GM20000 (cell line): Measurements from ENCODE around the gene GFOD2.
A peak's percentile ranks its signal among the peaks of the same experiment; 100 is the strongest.

Experiments
- DNase-seq: peaks from one replicate; pipeline ENCODE4 v3.0.0; 2012; ENCODE audit warnings: low spot score
- TF ChIP-seq, protein P1 (sequence below): IDR thresholded peaks from 2 replicates; pipeline ENCODE4 v1.5.1; 2012; ENCODE audit warnings: mild to moderate bottlenecking, control low read depth; ENCODE audit errors: extremely low read depth, missing control alignments

Gene GFOD2

DNA sequence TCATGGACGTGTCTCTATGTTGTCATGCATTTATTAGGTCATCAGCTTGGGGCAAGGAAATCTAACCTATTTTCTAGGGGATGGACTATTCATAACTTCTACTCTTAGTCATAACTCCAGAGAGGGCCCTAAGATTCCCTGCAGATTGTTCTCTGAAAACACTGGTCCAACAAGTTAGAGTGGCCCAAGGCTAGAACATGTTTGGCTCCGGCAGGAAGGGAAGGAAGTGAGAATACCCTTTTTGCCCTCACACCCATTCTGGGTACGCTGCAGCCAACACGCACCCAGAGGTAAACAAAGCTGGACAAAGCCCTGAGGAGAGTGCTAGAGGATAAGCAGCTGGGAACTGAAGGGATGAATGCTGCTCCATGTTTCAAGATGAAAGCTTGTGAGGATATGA, 42.6 kb downstream of the GFOD2 start:
- DNase-seq, result no peak
- TF ChIP-seq, protein P1, sequence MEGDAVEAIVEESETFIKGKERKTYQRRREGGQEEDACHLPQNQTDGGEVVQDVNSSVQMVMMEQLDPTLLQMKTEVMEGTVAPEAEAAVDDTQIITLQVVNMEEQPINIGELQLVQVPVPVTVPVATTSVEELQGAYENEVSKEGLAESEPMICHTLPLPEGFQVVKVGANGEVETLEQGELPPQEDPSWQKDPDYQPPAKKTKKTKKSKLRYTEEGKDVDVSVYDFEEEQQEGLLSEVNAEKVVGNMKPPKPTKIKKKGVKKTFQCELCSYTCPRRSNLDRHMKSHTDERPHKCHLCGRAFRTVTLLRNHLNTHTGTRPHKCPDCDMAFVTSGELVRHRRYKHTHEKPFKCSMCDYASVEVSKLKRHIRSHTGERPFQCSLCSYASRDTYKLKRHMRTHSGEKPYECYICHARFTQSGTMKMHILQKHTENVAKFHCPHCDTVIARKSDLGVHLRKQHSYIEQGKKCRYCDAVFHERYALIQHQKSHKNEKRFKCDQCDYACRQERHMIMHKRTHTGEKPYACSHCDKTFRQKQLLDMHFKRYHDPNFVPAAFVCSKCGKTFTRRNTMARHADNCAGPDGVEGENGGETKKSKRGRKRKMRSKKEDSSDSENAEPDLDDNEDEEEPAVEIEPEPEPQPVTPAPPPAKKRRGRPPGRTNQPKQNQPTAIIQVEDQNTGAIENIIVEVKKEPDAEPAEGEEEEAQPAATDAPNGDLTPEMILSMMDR, result no peak

GRCh38 chr16:67675999-67676398, 43.1 kb downstream of the GFOD2 start:
- TF ChIP-seq, protein P1, result no peak

GRCh38 chr16:67675579-67675935, 43.6 kb downstream of the GFOD2 start:
- DNase-seq, result no peak
- TF ChIP-seq, protein P1, result no peak

More at GRCh38 chr16:67675999-67676398, 43.1 kb downstream of the GFOD2 start:
- DNase-seq, result no peak

GRCh38 chr16:67674851-67675578, 44.1 kb downstream of the GFOD2 start:
- TF ChIP-seq, protein P1, result no peak
- no peak for DNase-seq

DNA sequence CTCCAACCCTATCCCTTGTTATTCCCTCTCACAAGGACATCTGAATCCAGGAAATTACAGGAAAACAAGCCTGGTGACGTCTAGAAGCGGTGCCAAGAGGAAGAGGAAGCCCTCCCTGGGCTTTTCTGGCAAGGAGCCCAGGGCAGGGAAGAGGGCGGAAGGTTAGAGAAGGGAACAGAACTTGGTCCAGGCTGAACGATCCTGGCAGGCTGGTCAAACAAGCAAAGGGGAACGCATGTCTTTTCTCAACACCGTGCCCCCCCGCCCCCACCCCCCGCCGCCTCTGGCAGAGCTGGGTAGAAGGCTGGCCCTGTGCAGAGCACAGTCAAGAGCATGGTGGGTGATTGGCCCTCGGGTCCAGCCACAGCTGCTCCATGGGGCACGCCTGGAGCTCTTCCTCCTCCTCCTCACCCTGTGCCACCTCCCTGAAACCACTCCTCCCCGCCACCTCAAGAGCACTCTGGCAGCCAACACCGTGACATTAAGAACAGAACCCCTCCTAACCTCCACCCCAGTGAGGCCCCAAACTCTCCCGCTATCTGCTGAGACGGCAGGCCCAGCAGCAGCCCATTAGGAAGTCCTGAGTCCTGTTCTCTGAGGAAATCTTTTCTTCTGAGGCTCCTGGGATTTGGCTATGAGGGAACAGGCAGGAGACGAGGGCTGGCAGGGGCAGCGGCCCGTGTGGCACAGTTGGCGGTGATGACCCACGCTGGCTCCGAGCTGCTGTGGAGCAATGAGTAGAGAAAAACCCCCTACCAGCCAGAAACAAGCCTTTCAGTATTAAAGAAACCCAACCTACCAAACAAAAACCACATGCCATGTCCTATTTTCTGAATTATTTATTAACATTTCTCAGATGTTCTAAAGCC, 45.2 kb downstream of the GFOD2 start:
- DNase-seq, result no peak
- TF ChIP-seq, protein P1, result no peak

GRCh38 chr16:67672739-67673662, 46.1 kb downstream of the GFOD2 start:
- DNase-seq, result peak; percentile 83
- TF ChIP-seq, protein P1, result peak; percentile 71
